Astrocyte (in vitro differentiated cells and primary cell): ENCODE measurements around the gene EFCC1. TPM values are rescaled to one million over a fixed set of nuclear protein-coding genes. Genes with fewer than 3 reads are reported as not detected.

Experiments
- DNase-seq: peaks from one replicate; pipeline ENCODE4 v3.0.0-alpha.2; 2010; ENCODE audit warnings: low read depth
- FAIRE-seq: peaks from 2 replicates; lab custom pipeline; 2011; peaks lifted over from hg19 to GRCh38; lab: Jason Lieb, UNC
- H2AFZ ChIP-seq: 2 replicates; pipeline ENCODE4 v1.6.0; 2012; ENCODE audit warnings: low read depth, low read length, inconsistent platforms
- H3K27ac ChIP-seq: 2 replicates; pipeline ENCODE4 v1.5.1; 2011; ENCODE audit warnings: low read depth, low read length, inconsistent platforms
- H3K27me3 ChIP-seq: 2 replicates; pipeline ENCODE4 v1.6.0; 2011; ENCODE audit warnings: low read length, inconsistent platforms; ENCODE audit not compliant: insufficient read depth
- H3K36me3 ChIP-seq: 2 replicates; pipeline ENCODE4 v1.5.1; 2011; ENCODE audit warnings: low read length, inconsistent platforms; ENCODE audit not compliant: insufficient read depth
- H3K4me1 ChIP-seq: 2 replicates; pipeline ENCODE4 v1.5.1; 2011; ENCODE audit warnings: low read length, inconsistent platforms; ENCODE audit not compliant: insufficient read depth
- H3K4me2 ChIP-seq: 2 replicates; pipeline ENCODE4 v1.6.0; 2012; ENCODE audit warnings: low read length, inconsistent platforms
- H3K4me3 ChIP-seq: 2 replicates; pipeline ENCODE4 v1.5.1; 2011; ENCODE audit warnings: low read depth, mild to moderate bottlenecking, low read length, inconsistent platforms; ENCODE audit not compliant: insufficient read depth
- H3K79me2 ChIP-seq: 2 replicates; pipeline ENCODE4 v1.6.0; 2012; ENCODE audit warnings: mild to moderate bottlenecking, low read length, inconsistent platforms; ENCODE audit not compliant: insufficient read depth
- H3K9ac ChIP-seq: 2 replicates; pipeline ENCODE4 v1.6.0; 2012; ENCODE audit warnings: mild to moderate bottlenecking, low read length, inconsistent platforms
- H3K9me3 ChIP-seq: 2 replicates; pipeline ENCODE4 v1.5.1; 2012; ENCODE audit warnings: low read depth, mild to moderate bottlenecking, low read length, inconsistent platforms; ENCODE audit not compliant: insufficient read depth
- H4K20me1 ChIP-seq: 2 replicates; pipeline ENCODE4 v1.6.0; 2012; ENCODE audit warnings: low read length, inconsistent platforms; ENCODE audit not compliant: insufficient read depth
- H3K27ac Mint-ChIP-seq: one replicate; pipeline ENCODE4 v1.8.0; 2021; ENCODE audit warnings: mild to moderate bottlenecking, mixed read lengths; ENCODE audit not compliant: unreplicated experiment
- H3K27me3 Mint-ChIP-seq: one replicate; pipeline ENCODE4 v1.8.0; 2021; ENCODE audit warnings: low read depth, mixed read lengths; ENCODE audit not compliant: unreplicated experiment
- H3K36me3 Mint-ChIP-seq: one replicate; pipeline ENCODE4 v1.8.0; 2021; ENCODE audit warnings: low read depth, mixed read lengths; ENCODE audit not compliant: unreplicated experiment
- H3K4me1 Mint-ChIP-seq: one replicate; pipeline ENCODE4 v1.8.0; 2021; ENCODE audit warnings: low read depth, mixed read lengths; ENCODE audit not compliant: unreplicated experiment
- H3K4me3 Mint-ChIP-seq: one replicate; pipeline ENCODE4 v1.8.0; 2021; ENCODE audit warnings: mild to moderate bottlenecking, moderate library complexity, mixed read lengths; ENCODE audit not compliant: unreplicated experiment
- H3K9me3 Mint-ChIP-seq: one replicate; pipeline ENCODE4 v1.8.0; 2021; ENCODE audit warnings: mild to moderate bottlenecking, mixed read lengths; ENCODE audit not compliant: unreplicated experiment
- CTCF ChIP-seq: IDR thresholded peaks from 2 replicates; pipeline ENCODE4 v1.5.1; 2011; ENCODE audit warnings: low read depth, mild to moderate bottlenecking, inconsistent platforms, low read length, moderate library complexity; ENCODE audit not compliant: insufficient read depth
- EZH2 ChIP-seq: IDR thresholded peaks from 2 replicates; pipeline ENCODE4 v1.6.1; 2012; ENCODE audit warnings: mild to moderate bottlenecking, low read length, inconsistent platforms; ENCODE audit not compliant: insufficient read depth
- total RNA-seq: library from RNA; stranded (reverse); gene quantifications from 2 replicates; pipeline ENCODE4 v1.2.1, GENCODE V29; 2021

EFCC1 gene
- total RNA-seq, 1 donor from 2014 or later = not detected

- Histone ChIP-seq H3K27ac (no peak overlapping the region), H2AFZ (peak overlapping the region; percentile 82), H3K4me2 (peak overlapping the region; percentile 81), H3K27me3 (peaks cover 13% of the 10 kb centered on the region), H3K9ac (no peak overlapping the region), H3K79me2 (no peaks in the 10 kb centered on the region), H3K36me3 (no peaks in the 10 kb centered on the region), H4K20me1 (no peaks in the 10 kb centered on the region), H3K4me1 (peaks cover 3% of the 10 kb centered on the region), H3K4me3 (peak overlapping the region; percentile 27), H3K9me3 (no peaks in the 10 kb centered on the region)
- DNase-seq = no peak
- Mint-ChIP-seq H3K27ac (no peak overlapping the region), H3K27me3 (peaks cover 40% of the 10 kb centered on the region), H3K36me3 (no peaks in the 10 kb centered on the region), H3K4me3 (no peak overlapping the region), H3K9me3 (peaks cover 7% of the 10 kb centered on the region), H3K4me1 (peaks cover 2% of the 10 kb centered on the region)
- TF ChIP-seq CTCF (no peak), EZH2 (no peak)
- FAIRE-seq = no peak
Observed at GRCh38 chr3:129027544-129027880, 26.4 kb downstream of the EFCC1 start.

- Histone ChIP-seq H3K79me2 (no peaks in the 10 kb centered on the region), H3K27me3 (peaks cover 13% of the 10 kb centered on the region), H3K4me3 (no peak overlapping the region), H4K20me1 (no peaks in the 10 kb centered on the region), H3K9me3 (no peaks in the 10 kb centered on the region), H2AFZ (no peak overlapping the region), H3K4me2 (no peak overlapping the region), H3K36me3 (no peaks in the 10 kb centered on the region), H3K9ac (no peak overlapping the region), H3K27ac (no peak overlapping the region), H3K4me1 (peaks cover 3% of the 10 kb centered on the region)
- Mint-ChIP-seq H3K4me1 (peaks cover 2% of the 10 kb centered on the region), H3K9me3 (peaks cover 6% of the 10 kb centered on the region), H3K27me3 (peaks cover 46% of the 10 kb centered on the region), H3K36me3 (no peaks in the 10 kb centered on the region), H3K27ac (no peak overlapping the region), H3K4me3 (no peak overlapping the region)
- no peak for DNase-seq
- no peak for TF ChIP-seq CTCF
- TF ChIP-seq EZH2 = no peak
- no peak for FAIRE-seq
Observed at GRCh38 chr3:129028866-129029265, 27.8 kb downstream of the EFCC1 start.

GRCh38 chr3:129030611-129031010 lies 29.5 kb downstream of the EFCC1 start:
- Mint-ChIP-seq H3K27ac (no peak overlapping the region), H3K27me3 (peaks cover 38% of the 10 kb centered on the region), H3K4me3 (no peak overlapping the region), H3K36me3 (no peaks in the 10 kb centered on the region), H3K4me1 (no peaks in the 10 kb centered on the region), H3K9me3 (peaks cover 3% of the 10 kb centered on the region)
- Histone ChIP-seq H3K36me3 (no peaks in the 10 kb centered on the region), H2AFZ (no peak overlapping the region), H3K4me3 (no peak overlapping the region), H3K9me3 (no peaks in the 10 kb centered on the region), H4K20me1 (no peaks in the 10 kb centered on the region), H3K4me1 (peaks cover 3% of the 10 kb centered on the region), H3K4me2 (no peak overlapping the region), H3K79me2 (no peaks in the 10 kb centered on the region), H3K27me3 (peaks cover 10% of the 10 kb centered on the region), H3K27ac (no peak overlapping the region), H3K9ac (no peak overlapping the region)
- TF ChIP-seq EZH2 (no peak), CTCF (no peak)
- no peak for DNase-seq
- no peak for FAIRE-seq
